ENCODE data around the gene ATP8A2.

DNA sequence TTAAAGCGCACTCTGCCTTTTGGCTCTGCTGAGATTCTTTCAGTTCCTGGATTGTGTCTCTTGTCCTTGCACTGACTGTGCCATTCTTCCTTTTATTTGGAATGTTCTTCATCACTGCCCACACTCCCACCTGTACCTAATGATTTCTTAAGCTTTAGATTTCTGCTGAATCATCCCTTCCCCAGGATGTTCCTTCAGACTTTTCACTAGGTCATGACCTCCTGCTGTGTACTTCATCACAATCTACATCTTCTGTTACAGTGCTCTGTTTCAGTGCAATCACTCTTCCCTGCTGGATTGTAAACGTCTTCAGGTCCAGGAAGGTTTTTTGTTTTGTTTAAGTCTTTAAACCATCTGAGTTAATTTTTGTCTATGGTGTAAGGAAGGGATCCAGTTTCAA lies 281.0 kb downstream of the ATP8A2 start:
- TF ChIP-seq, protein P1, sequence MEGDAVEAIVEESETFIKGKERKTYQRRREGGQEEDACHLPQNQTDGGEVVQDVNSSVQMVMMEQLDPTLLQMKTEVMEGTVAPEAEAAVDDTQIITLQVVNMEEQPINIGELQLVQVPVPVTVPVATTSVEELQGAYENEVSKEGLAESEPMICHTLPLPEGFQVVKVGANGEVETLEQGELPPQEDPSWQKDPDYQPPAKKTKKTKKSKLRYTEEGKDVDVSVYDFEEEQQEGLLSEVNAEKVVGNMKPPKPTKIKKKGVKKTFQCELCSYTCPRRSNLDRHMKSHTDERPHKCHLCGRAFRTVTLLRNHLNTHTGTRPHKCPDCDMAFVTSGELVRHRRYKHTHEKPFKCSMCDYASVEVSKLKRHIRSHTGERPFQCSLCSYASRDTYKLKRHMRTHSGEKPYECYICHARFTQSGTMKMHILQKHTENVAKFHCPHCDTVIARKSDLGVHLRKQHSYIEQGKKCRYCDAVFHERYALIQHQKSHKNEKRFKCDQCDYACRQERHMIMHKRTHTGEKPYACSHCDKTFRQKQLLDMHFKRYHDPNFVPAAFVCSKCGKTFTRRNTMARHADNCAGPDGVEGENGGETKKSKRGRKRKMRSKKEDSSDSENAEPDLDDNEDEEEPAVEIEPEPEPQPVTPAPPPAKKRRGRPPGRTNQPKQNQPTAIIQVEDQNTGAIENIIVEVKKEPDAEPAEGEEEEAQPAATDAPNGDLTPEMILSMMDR (IDR thresholded peaks at IDR 0.05), result no peak
- TF ChIP-seq POLR2A (IDR thresholded peaks at IDR 0.05), result no peak

Measured in testis (tissue), 2 donors.